HCT116 (cell line): ENCODE results near the gene TCP11. TPM values are rescaled to one million over a fixed set of nuclear protein-coding genes. Genes with fewer than 3 reads are reported as not detected.

Experiments used
- ATAC-seq: fragments of 200-7000 bp; cut with Tn5 transposase; 2 replicates; pipeline ENCODE4 v1.9.1; 2020; ENCODE audit warnings: mild to moderate bottlenecking, moderate library complexity
- BruUV-seq: library from RNA; stranded (reverse); fragments of 400-500 nt; replicated peaks from 2 replicates; lab custom pipeline; 2021; lab: Mats Ljungman, UMichigan
- CTCF ChIA-PET: fragments of 300-600 bp; sonication (Branson Sonifier 250); formaldehyde crosslinking; loops from one replicate; lab custom pipeline; 2021; ENCODE audit warnings: antibody characterized with exemption; lab: Charles Lee
- POLR2A ChIA-PET: fragments of 300-600, 350-600 bp; sonication (Branson Sonifier 250); formaldehyde crosslinking; loops from one replicate; lab custom pipeline; 2021; ENCODE audit warnings: antibody characterized with exemption; lab: Charles Lee
- RAD21 ChIA-PET, 2 experiments: fragments of 300-600 bp; sonication (Branson Sonifier 250); formaldehyde crosslinking; loops; one replicate each; lab custom pipeline; 2023; ENCODE audit warnings: low total read pairs in 2 of 2; ENCODE audit not compliant: uncharacterized antibody in 2 of 2, unreplicated experiment in 2 of 2, low non-redundant PET in 1 of 2; lab: Charles Lee
- DNase-seq: peaks from one replicate; pipeline ENCODE4 v3.0.0-alpha.2; 2010; ENCODE audit warnings: low read depth, low spot score
- H2AFZ ChIP-seq: fragments of 200-600 bp; shearing (Covaris generic), sonication (generic); 2 replicates; pipeline ENCODE4 v1.6.1; 2017; ENCODE audit warnings: low read depth, mixed run types, mixed read lengths, antibody characterized with exemption, low read length; ENCODE audit not compliant: poor library complexity, severe bottlenecking
- H3K27ac ChIP-seq: 2 replicates; pipeline ENCODE4 v1.5.1; 2012; ENCODE audit warnings: low read depth, low read length
- H3K27me3 ChIP-seq: fragments of 200-600 bp; sonication (generic); 2 replicates; pipeline ENCODE4 v1.6.1; 2016; ENCODE audit warnings: mixed run types, low read length, mixed read lengths; ENCODE audit not compliant: insufficient read depth
- H3K36me3 ChIP-seq, 2 experiments: fragments of 200-500 bp in 1 of 2; fragments of 200-600 bp in 1 of 2; sonication (Bioruptor generic) in 1 of 2; sonication (generic) in 1 of 2; 2 replicates each; pipeline versions ENCODE4 v1.5.1 to v1.6.1; 2014 to 2016; ENCODE audit warnings: low read length in 2 of 2, inconsistent platforms in 1 of 2, mixed read lengths in 1 of 2, mixed run types in 1 of 2; ENCODE audit not compliant: insufficient read depth in 2 of 2, control insufficient read depth in 1 of 2
- H3K4me1 ChIP-seq, 2 experiments: fragments of 200-600 bp in 1 of 2; sonication (generic) in 1 of 2; 2 replicates each; pipeline versions ENCODE4 v1.5.1 to v1.6.1; 2012 to 2017; ENCODE audit warnings: low read length in 2 of 2, inconsistent platforms in 1 of 2, mild to moderate bottlenecking in 1 of 2, mixed read lengths in 1 of 2, mixed run types in 1 of 2, moderate library complexity in 1 of 2; ENCODE audit not compliant: insufficient read depth in 2 of 2, control insufficient read depth in 1 of 2
- H3K4me2 ChIP-seq: fragments of 200-600 bp; sonication (generic); 2 replicates; pipeline ENCODE4 v1.6.1; 2017; ENCODE audit warnings: mixed run types, low read length, mixed read lengths
- H3K4me3 ChIP-seq, 2 experiments: fragments of 200-600 bp in 1 of 2; sonication (generic) in 1 of 2; replicated peaks in 1 of 2; 2 replicates each; pipeline ENCODE4 v1.5.1; 2011 to 2016; ENCODE audit warnings: low read length in 2 of 2, control low read depth in 1 of 2, low read depth in 1 of 2, mild to moderate bottlenecking in 1 of 2, mixed read lengths in 1 of 2, mixed run types in 1 of 2
- H3K79me2 ChIP-seq: fragments of 200-600 bp; sonication (generic); 2 replicates; pipeline ENCODE4 v1.6.1; 2017; ENCODE audit warnings: mild to moderate bottlenecking, mixed run types, low read length, moderate library complexity, mixed read lengths; ENCODE audit not compliant: insufficient read depth
- H3K9ac ChIP-seq: fragments of 200-600 bp; sonication (generic); 2 replicates; pipeline ENCODE4 v1.6.1; 2016; ENCODE audit warnings: low read length, mixed read lengths
- H3K9me2 ChIP-seq: fragments of 200-600 bp; sonication (generic), shearing (Covaris generic); 2 replicates; pipeline ENCODE4 v1.6.1; 2017; ENCODE audit warnings: mixed run types, mild to moderate bottlenecking, moderate library complexity; ENCODE audit not compliant: insufficient read depth
- H3K9me3 ChIP-seq, 2 experiments: fragments of 200-500 bp in 1 of 2; fragments of 200-600 bp in 1 of 2; sonication (Bioruptor generic) in 1 of 2; sonication (generic) in 1 of 2; 2 replicates each; pipeline ENCODE4 v1.6.1; 2014 to 2017; ENCODE audit warnings: low read length in 2 of 2, mixed read lengths in 2 of 2, inconsistent platforms in 1 of 2, low read depth in 1 of 2, mild to moderate bottlenecking in 1 of 2, mixed run types in 1 of 2, moderate library complexity in 1 of 2; ENCODE audit not compliant: control insufficient read depth in 1 of 2, insufficient read depth in 1 of 2
- H4K20me1 ChIP-seq: fragments of 200-600 bp; sonication (generic), shearing (Covaris generic); 2 replicates; pipeline ENCODE4 v1.6.1; 2017; ENCODE audit warnings: mixed run types, mild to moderate bottlenecking, moderate library complexity; ENCODE audit not compliant: insufficient read depth
- CBX3 ChIP-seq: IDR thresholded peaks from 2 replicates; pipeline ENCODE4 v1.6.1; 2012; ENCODE audit warnings: low read depth
- CEBPB ChIP-seq: IDR thresholded peaks from 2 replicates; pipeline ENCODE4 v1.6.1; 2012; ENCODE audit warnings: low read depth
- CTCF ChIP-seq, 3 experiments: fragments of 200-600 bp in 1 of 3; sonication (generic) in 1 of 3; IDR thresholded peaks in 2 of 3; conservative IDR thresholded peaks in 1 of 3; 2 replicates each; pipeline ENCODE4 v1.5.1; 2012 to 2017; ENCODE audit warnings: low read depth in 2 of 3, low read length in 2 of 3, antibody characterized with exemption in 1 of 3, borderline replicate concordance in 1 of 3, control low read depth in 1 of 3, mild to moderate bottlenecking in 1 of 3, mixed read lengths in 1 of 3, mixed run types in 1 of 3, moderate library complexity in 1 of 3; ENCODE audit not compliant: insufficient read depth in 1 of 3
- EZH2 ChIP-seq: fragments of 200-600 bp; sonication (generic); IDR thresholded peaks from 2 replicates; pipeline ENCODE4 v1.6.1; 2017; ENCODE audit warnings: antibody characterized with exemption, mixed run types
- FOSL1 ChIP-seq: IDR thresholded peaks from 2 replicates; pipeline ENCODE4 v1.6.1; 2012; ENCODE audit warnings: low read depth
- MAX ChIP-seq: IDR thresholded peaks from 2 replicates; pipeline ENCODE4 v1.6.1; 2012
- RAD21 ChIP-seq: IDR thresholded peaks from 2 replicates; pipeline ENCODE4 v1.6.1; 2012; ENCODE audit warnings: low read depth, mild to moderate bottlenecking
- SRF ChIP-seq: IDR thresholded peaks from 2 replicates; pipeline ENCODE4 v1.6.1; 2012; ENCODE audit warnings: low read depth
- TCF7L2 ChIP-seq: IDR thresholded peaks from 2 replicates; pipeline ENCODE4 v1.7.0; 2011; ENCODE audit warnings: borderline replicate concordance, inconsistent platforms; ENCODE audit not compliant: insufficient read depth, insufficient read length; ENCODE audit errors: extremely low read depth
- ZFX ChIP-seq: fragments of 450-650 bp; IDR thresholded peaks from 2 replicates; pipeline ENCODE4 v1.6.1; 2017
- ZNF274 ChIP-seq: fragments of 200-500 bp; sonication (Bioruptor generic); IDR thresholded peaks from 2 replicates; pipeline ENCODE4 v1.6.1; 2014; ENCODE audit warnings: mild to moderate bottlenecking, low read depth, low read length, inconsistent platforms
- intact Hi-C: fragments of 100-400 bp; cut with micrococcal nuclease; formaldehyde crosslinking; loops from 2 replicates; pipeline ENCODE4 v1.10.0; 2022
- total RNA-seq: library from RNA; stranded (reverse); gene quantifications from one replicate; pipeline ENCODE4 v1.2.1, GENCODE V29; 2021; ENCODE audit not compliant: unreplicated experiment

TCP11 gene
- total RNA-seq, 1 experiment from 2014 or later, result not detected

GRCh38 chr6:35185302-35185681 lies 44.2 kb upstream of the TCP11 start:
- CTCF ChIA-PET, result interaction anchor here (1.9 kb wide), 1 partner anchor 20 kb away, joined by 7 read pairs; no protein-coding TSS in a partner anchor
- peaks cover 20 to 40% of the 10 kb centered on the region in 2 experiments for H3K4me1 ChIP-seq
- POLR2A ChIA-PET, result no interaction called here
- H3K27me3 ChIP-seq, result no peaks in the 10 kb centered on the region
- H3K4me2 ChIP-seq, result 0 out of 2 replicates have a peak overlapping the region, but pooled peaks have one; percentile 10
- H3K4me3 ChIP-seq, result no peak overlapping the region
- H3K9me3 ChIP-seq, result no peaks in the 10 kb centered on the region
- DNase-seq (no peak), ATAC-seq (no peak)
- no peaks in the 10 kb centered on the region for H3K9me2 ChIP-seq
- no peaks in the 10 kb centered on the region for H3K79me2 ChIP-seq
- H3K27ac ChIP-seq, result no peak overlapping the region
- RAD21 ChIA-PET, result no interaction called here
- TF ChIP-seq CTCF (IDR thresholded peaks at IDR 0.05 in 2 of 3, conservative IDR thresholded peaks at IDR 0.05 in 1 of 3; ENCODE audit: borderline replicate concordance in 1 of 3, insufficient read depth in 1 of 3, low read depth in 2 of 3, low read length in 2 of 3) (no peak), SRF (no peak), MAX (no peak), TCF7L2 (no peak), FOSL1 (no peak), ZNF274 (no peak), CEBPB (no peak), CBX3 (no peak), EZH2 (no peak), RAD21 (no peak), ZFX (no peak)
- H3K36me3 ChIP-seq, result no peaks in the 10 kb centered on the region
- intact Hi-C loops, result no loop called here
- H2AFZ ChIP-seq, result no peak overlapping the region
- H3K9ac ChIP-seq, result no peak overlapping the region
- no peaks in the 10 kb centered on the region for H4K20me1 ChIP-seq
- BruUV-seq, result no TSS peak
